Liver (tissue), 9 donors: ENCODE results near the gene DSE. TPM values are rescaled to one million over a fixed set of nuclear protein-coding genes. Genes with fewer than 3 reads are reported as not detected.

Experiments used
- DNase-seq: peaks from one replicate; pipeline ENCODE4 v3.0.0-alpha.2; 2017; ENCODE audit warnings: low spot score
- H3K27ac ChIP-seq, 2 donors: one replicate each; pipeline ENCODE4 v1.7.0; 2013; ENCODE audit warnings: inconsistent platforms in 2 of 2, low read length in 2 of 2, control low read depth in 1 of 2, low read depth in 1 of 2, mild to moderate bottlenecking in 1 of 2
- H3K27me3 ChIP-seq, 4 donors: one replicate each; pipeline versions ENCODE4 v1.6.1 to v1.7.0; 2013; ENCODE audit warnings: low read length in 3 of 4, inconsistent platforms in 1 of 4, mild to moderate bottlenecking in 1 of 4, moderate library complexity in 1 of 4; ENCODE audit not compliant: control insufficient read depth in 4 of 4, insufficient read depth in 4 of 4
- H3K36me3 ChIP-seq, 4 donors: one replicate each; pipeline versions ENCODE4 v1.6.1 to v1.7.0; 2013; ENCODE audit warnings: low read length in 3 of 4, mild to moderate bottlenecking in 3 of 4, low read depth in 1 of 4, moderate library complexity in 1 of 4; ENCODE audit not compliant: control insufficient read depth in 4 of 4, insufficient read depth in 3 of 4
- H3K4me1 ChIP-seq, 4 donors: one replicate each; pipeline versions ENCODE4 v1.6.1 to v1.7.0; 2013; ENCODE audit warnings: low read length in 3 of 4, mild to moderate bottlenecking in 3 of 4, moderate library complexity in 1 of 4; ENCODE audit not compliant: control insufficient read depth in 4 of 4, insufficient read depth in 4 of 4
- H3K4me3 ChIP-seq, 3 donors: one replicate each; pipeline versions ENCODE4 v1.6.1 to v1.7.0; 2013; ENCODE audit warnings: low read length in 3 of 3, control low read depth in 1 of 3, low read depth in 1 of 3, mild to moderate bottlenecking in 1 of 3
- H3K9ac ChIP-seq, 2 donors: one replicate each; pipeline ENCODE4 v1.7.0; 2013; ENCODE audit warnings: low read length in 2 of 2, mild to moderate bottlenecking in 2 of 2, moderate library complexity in 2 of 2, control low read depth in 1 of 2, low read depth in 1 of 2
- H3K9me3 ChIP-seq, 4 donors: one replicate each; pipeline versions ENCODE4 v1.6.1 to v1.7.0; 2013; ENCODE audit warnings: low read length in 3 of 4; ENCODE audit not compliant: control insufficient read depth in 4 of 4
- EGR1 ChIP-seq, 2 donors: IDR thresholded peaks; 2 replicates each; pipeline ENCODE4 v1.6.1; 2016 to 2018; ENCODE audit warnings: antibody characterized with exemption in 2 of 2, low read depth in 2 of 2
- FOXA1 ChIP-seq: IDR thresholded peaks from 2 replicates; pipeline ENCODE4 v1.6.1; 2016; ENCODE audit warnings: antibody characterized with exemption
- FOXA2 ChIP-seq: IDR thresholded peaks from 2 replicates; pipeline ENCODE4 v1.6.1; 2016; ENCODE audit warnings: antibody characterized with exemption
- GABPA ChIP-seq, 2 donors: IDR thresholded peaks in 1 of 2; conservative IDR thresholded peaks in 1 of 2; 2 replicates each; pipeline ENCODE4 v1.6.1; 2016; ENCODE audit warnings: antibody characterized with exemption in 2 of 2, mild to moderate bottlenecking in 1 of 2, moderate library complexity in 1 of 2
- HNF4A ChIP-seq, 2 donors: conservative IDR thresholded peaks; 2 replicates each; pipeline ENCODE4 v1.6.1; 2016; ENCODE audit warnings: antibody characterized with exemption in 2 of 2, mild to moderate bottlenecking in 2 of 2
- HNF4G ChIP-seq: IDR thresholded peaks from 2 replicates; pipeline ENCODE4 v1.6.1; 2016; ENCODE audit warnings: antibody characterized with exemption
- JUND ChIP-seq, 2 donors: IDR thresholded peaks; 2 replicates each; pipeline ENCODE4 v1.6.1; 2016; ENCODE audit warnings: antibody characterized with exemption in 2 of 2
- NR2F2 ChIP-seq: IDR thresholded peaks from 2 replicates; pipeline ENCODE4 v1.6.1; 2016; ENCODE audit warnings: antibody characterized with exemption
- RAD21 ChIP-seq, 2 donors: IDR thresholded peaks; 2 replicates each; pipeline ENCODE4 v1.6.1; 2016; ENCODE audit warnings: antibody characterized with exemption in 2 of 2, mild to moderate bottlenecking in 2 of 2
- SP1 ChIP-seq: IDR thresholded peaks from 2 replicates; pipeline ENCODE4 v1.6.1; 2018; ENCODE audit warnings: antibody characterized with exemption, mild to moderate bottlenecking
- TAF1 ChIP-seq: conservative IDR thresholded peaks from 2 replicates; pipeline ENCODE4 v1.6.1; 2016; ENCODE audit warnings: antibody characterized with exemption, mild to moderate bottlenecking
- WGBS: extraction: QIAGEN DNeasy Blood & Tissue Kit; methylation state at CpG from one replicate; pipeline ENCODE4 v1.1.7; 2013; 5-methylcytosine and 5-hydroxymethylcytosine counted together
- polyA plus RNA-seq, 2 donors: library from polyadenylated mRNA; stranded (reverse) in 1 of 2; unstranded in 1 of 2; fragments of 200-250 nt in 1 of 2; fragments of >200 nt in 1 of 2; fragmentation: Nextera tagmentation in 1 of 2; extraction: Ambion mirVana in 1 of 2; gene quantifications; one replicate each; pipeline versions ENCODE4 v1.2.1 to v1.2.3, GENCODE V29; 2013 to 2015
- total RNA-seq, 2 donors: library from RNA; depleted of rRNA; stranded (reverse); fragments of >200 nt; gene quantifications; one replicate each; pipeline ENCODE4 v1.2.3, GENCODE V29; 2014
- TF ChIP-seq, protein P1 (sequence below): IDR thresholded peaks from 2 replicates; pipeline ENCODE4 v1.6.1; 2016; ENCODE audit warnings: antibody characterized with exemption
- TF ChIP-seq, protein P2 (sequence below): IDR thresholded peaks from 2 replicates; pipeline ENCODE4 v1.6.1; 2016; ENCODE audit warnings: antibody characterized with exemption
- TF ChIP-seq, protein P3 (sequence below): IDR thresholded peaks from 2 replicates; pipeline ENCODE4 v1.6.1; 2016; ENCODE audit warnings: antibody characterized with exemption
- TF ChIP-seq, protein P4 (sequence below): fragments of 150-350 bp; IDR thresholded peaks from 2 replicates; pipeline ENCODE4 v1.5.1; 2017; ENCODE audit warnings: improper control_type of control experiment, low read depth, low read length; ENCODE audit not compliant: missing input control
- TF ChIP-seq, protein P5 (sequence below): IDR thresholded peaks from 2 replicates; pipeline ENCODE4 v1.6.1; 2016; ENCODE audit warnings: antibody characterized with exemption, mild to moderate bottlenecking
- donor health status: healthy.
- donor health status: healthy.
- donor health status: healthy.
- donor health status: healthy.
- donor health status: healthy.

The DSE gene
- total and polyA plus RNA-seq, 4 donors, result 5.5 to 22.8 (median 9.6) TPM

DNA sequence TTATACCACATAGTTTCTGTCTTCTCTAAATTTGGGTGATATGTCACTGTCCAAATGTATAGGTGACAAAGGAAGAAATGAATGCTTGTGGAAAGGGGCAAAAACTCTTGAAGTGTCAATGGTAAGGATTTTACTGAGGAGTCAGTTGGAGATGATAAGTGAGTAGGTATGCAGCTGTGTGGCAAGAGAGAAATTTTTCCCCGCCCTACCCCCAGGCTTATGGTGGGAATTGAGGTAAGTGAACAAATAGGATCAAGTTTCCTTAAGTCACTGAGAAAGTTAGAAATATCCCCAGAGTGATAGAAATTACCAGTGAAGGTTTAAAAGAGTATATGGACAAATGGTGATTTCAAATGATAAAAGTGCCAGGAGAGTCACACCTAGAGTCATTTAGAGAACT, 11.8 kb downstream of the DSE start (continued):
- no peak for TF ChIP-seq HNF4G

DNA sequence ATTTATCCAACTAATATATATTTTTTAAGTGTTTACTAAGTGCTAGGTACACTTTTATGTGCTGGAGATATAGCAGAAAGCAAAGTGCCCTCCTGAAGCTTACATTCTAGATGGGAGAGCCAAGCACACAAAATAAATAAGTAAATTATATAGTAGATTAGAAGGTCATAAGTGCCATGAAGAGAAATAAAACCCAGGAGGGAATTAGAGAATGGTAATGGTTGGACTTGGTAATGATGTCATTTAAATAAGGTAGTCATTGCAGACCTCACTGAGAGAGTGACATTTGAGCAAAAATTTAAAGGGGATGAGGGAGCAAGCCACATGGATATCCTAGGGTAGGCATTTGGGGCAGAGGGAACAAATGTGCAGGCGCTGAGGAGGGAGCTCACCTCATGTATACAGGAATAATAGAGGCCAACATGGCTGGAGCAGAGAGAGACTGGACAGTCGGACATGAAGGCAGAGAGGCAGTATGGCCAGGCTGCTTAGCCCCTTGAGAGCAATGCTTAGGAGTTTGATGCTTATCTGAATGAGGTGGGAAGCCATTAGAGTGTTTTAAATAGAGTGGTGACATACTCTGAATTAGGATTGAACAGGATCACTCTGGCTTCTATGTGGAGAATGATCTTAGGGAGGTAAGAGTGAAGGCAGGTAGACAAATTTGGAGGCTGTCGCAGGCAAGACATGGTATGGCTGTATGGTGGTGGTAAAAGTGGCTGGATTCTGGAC, 14.1 kb downstream of the DSE start:
- H3K9me3 ChIP-seq, result no peaks in the 10 kb centered on the region
- peaks cover 0 to 4% (median 0%) of the 10 kb centered on the region in 4 donors for H3K4me1 ChIP-seq
- no peaks in the 10 kb centered on the region for H3K36me3 ChIP-seq
- 97% methylated on average over 3 of the region's 3 CpGs for WGBS
- H3K27ac ChIP-seq, result no peak overlapping the region
- no peak overlapping the region for H3K9ac ChIP-seq
- TF ChIP-seq TAF1 (no peak), NR2F2 (no peak)
- no peaks in the 10 kb centered on the region for H3K27me3 ChIP-seq
- no peak overlapping the region for H3K4me3 ChIP-seq
- DNase-seq, result no peak

DNA sequence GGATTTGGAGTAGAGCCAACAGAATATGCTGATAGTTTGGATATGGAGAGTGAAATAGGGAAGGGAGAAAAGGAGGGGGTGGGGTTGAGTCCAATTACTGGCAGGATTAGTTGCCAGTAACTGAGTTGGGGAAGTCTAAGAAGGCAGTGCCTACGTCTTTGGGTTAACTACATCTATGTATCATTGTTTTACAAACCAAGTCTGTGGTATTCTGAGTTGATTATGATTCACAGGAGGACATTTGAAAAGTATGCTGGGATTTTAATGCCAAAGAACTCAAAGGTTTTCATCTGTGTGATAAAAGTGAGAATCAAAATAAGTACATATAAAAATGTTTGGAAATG, 14.7 kb downstream of the DSE start:
- no peak overlapping the region for H3K4me3 ChIP-seq
- WGBS, result 81% methylated on average over 1 of the region's 1 CpG
- H3K9ac ChIP-seq, result no peak overlapping the region
- no peak for TF ChIP-seq SP1
- no peak for TF ChIP-seq TAF1
- TF ChIP-seq, protein P1, sequence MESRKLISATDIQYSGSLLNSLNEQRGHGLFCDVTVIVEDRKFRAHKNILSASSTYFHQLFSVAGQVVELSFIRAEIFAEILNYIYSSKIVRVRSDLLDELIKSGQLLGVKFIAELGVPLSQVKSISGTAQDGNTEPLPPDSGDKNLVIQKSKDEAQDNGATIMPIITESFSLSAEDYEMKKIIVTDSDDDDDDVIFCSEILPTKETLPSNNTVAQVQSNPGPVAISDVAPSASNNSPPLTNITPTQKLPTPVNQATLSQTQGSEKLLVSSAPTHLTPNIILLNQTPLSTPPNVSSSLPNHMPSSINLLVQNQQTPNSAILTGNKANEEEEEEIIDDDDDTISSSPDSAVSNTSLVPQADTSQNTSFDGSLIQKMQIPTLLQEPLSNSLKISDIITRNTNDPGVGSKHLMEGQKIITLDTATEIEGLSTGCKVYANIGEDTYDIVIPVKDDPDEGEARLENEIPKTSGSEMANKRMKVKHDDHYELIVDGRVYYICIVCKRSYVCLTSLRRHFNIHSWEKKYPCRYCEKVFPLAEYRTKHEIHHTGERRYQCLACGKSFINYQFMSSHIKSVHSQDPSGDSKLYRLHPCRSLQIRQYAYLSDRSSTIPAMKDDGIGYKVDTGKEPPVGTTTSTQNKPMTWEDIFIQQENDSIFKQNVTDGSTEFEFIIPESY, result no peak
- no peak for TF ChIP-seq HNF4G
- TF ChIP-seq HNF4A (conservative IDR thresholded peaks at IDR 0.05), result no peak
- TF ChIP-seq EGR1 (IDR thresholded peaks at IDR 0.05; ENCODE audit: low read depth in 2 of 2), result no peak
- TF ChIP-seq, protein P2, sequence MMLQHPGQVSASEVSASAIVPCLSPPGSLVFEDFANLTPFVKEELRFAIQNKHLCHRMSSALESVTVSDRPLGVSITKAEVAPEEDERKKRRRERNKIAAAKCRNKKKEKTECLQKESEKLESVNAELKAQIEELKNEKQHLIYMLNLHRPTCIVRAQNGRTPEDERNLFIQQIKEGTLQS, result no peak
- no peak for TF ChIP-seq RAD21 (IDR thresholded peaks at IDR 0.05)
- TF ChIP-seq, protein P3, sequence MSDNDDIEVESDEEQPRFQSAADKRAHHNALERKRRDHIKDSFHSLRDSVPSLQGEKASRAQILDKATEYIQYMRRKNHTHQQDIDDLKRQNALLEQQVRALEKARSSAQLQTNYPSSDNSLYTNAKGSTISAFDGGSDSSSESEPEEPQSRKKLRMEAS, result no peak
- TF ChIP-seq, protein P4, sequence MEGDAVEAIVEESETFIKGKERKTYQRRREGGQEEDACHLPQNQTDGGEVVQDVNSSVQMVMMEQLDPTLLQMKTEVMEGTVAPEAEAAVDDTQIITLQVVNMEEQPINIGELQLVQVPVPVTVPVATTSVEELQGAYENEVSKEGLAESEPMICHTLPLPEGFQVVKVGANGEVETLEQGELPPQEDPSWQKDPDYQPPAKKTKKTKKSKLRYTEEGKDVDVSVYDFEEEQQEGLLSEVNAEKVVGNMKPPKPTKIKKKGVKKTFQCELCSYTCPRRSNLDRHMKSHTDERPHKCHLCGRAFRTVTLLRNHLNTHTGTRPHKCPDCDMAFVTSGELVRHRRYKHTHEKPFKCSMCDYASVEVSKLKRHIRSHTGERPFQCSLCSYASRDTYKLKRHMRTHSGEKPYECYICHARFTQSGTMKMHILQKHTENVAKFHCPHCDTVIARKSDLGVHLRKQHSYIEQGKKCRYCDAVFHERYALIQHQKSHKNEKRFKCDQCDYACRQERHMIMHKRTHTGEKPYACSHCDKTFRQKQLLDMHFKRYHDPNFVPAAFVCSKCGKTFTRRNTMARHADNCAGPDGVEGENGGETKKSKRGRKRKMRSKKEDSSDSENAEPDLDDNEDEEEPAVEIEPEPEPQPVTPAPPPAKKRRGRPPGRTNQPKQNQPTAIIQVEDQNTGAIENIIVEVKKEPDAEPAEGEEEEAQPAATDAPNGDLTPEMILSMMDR, result no peak
- no peak for TF ChIP-seq FOXA2
- TF ChIP-seq, protein P5, sequence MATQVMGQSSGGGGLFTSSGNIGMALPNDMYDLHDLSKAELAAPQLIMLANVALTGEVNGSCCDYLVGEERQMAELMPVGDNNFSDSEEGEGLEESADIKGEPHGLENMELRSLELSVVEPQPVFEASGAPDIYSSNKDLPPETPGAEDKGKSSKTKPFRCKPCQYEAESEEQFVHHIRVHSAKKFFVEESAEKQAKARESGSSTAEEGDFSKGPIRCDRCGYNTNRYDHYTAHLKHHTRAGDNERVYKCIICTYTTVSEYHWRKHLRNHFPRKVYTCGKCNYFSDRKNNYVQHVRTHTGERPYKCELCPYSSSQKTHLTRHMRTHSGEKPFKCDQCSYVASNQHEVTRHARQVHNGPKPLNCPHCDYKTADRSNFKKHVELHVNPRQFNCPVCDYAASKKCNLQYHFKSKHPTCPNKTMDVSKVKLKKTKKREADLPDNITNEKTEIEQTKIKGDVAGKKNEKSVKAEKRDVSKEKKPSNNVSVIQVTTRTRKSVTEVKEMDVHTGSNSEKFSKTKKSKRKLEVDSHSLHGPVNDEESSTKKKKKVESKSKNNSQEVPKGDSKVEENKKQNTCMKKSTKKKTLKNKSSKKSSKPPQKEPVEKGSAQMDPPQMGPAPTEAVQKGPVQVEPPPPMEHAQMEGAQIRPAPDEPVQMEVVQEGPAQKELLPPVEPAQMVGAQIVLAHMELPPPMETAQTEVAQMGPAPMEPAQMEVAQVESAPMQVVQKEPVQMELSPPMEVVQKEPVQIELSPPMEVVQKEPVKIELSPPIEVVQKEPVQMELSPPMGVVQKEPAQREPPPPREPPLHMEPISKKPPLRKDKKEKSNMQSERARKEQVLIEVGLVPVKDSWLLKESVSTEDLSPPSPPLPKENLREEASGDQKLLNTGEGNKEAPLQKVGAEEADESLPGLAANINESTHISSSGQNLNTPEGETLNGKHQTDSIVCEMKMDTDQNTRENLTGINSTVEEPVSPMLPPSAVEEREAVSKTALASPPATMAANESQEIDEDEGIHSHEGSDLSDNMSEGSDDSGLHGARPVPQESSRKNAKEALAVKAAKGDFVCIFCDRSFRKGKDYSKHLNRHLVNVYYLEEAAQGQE, result no peak
- TF ChIP-seq FOXA1, result no peak
- TF ChIP-seq NR2F2, result no peak
- TF ChIP-seq GABPA (IDR thresholded peaks at IDR 0.05 in 1 of 2, conservative IDR thresholded peaks at IDR 0.05 in 1 of 2), result no peak
- TF ChIP-seq JUND (IDR thresholded peaks at IDR 0.05), result no peak
- H3K4me1 ChIP-seq, result peaks cover 0 to 4% (median 0%) of the 10 kb centered on the region in 4 donors
- no peak for DNase-seq
- no peaks in the 10 kb centered on the region for H3K36me3 ChIP-seq
- no peaks in the 10 kb centered on the region for H3K27me3 ChIP-seq
- no peak overlapping the region for H3K27ac ChIP-seq
- no peaks in the 10 kb centered on the region for H3K9me3 ChIP-seq
